A549 treated with dexamethasone at 1 μM for 4 hours (cell line): ENCODE data around the gene ITGBL1. TPM values are rescaled to one million over a fixed set of nuclear protein-coding genes. Genes with fewer than 3 reads are reported as not detected.

Source experiments
- total RNA-seq: library from RNA; stranded (reverse); fragments of 200-300 nt; extraction: Qiagen RNA extraction; gene quantifications from 5 replicates; pipeline ENCODE4 v1.2.3, GENCODE V29; 2022

ITGBL1 gene, protein sequence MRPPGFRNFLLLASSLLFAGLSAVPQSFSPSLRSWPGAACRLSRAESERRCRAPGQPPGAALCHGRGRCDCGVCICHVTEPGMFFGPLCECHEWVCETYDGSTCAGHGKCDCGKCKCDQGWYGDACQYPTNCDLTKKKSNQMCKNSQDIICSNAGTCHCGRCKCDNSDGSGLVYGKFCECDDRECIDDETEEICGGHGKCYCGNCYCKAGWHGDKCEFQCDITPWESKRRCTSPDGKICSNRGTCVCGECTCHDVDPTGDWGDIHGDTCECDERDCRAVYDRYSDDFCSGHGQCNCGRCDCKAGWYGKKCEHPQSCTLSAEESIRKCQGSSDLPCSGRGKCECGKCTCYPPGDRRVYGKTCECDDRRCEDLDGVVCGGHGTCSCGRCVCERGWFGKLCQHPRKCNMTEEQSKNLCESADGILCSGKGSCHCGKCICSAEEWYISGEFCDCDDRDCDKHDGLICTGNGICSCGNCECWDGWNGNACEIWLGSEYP
- total RNA-seq = 1.1 to 2.0 TPM (median 1.7 TPM) in 5 replicates

GRCh38 chr13:101452519-101453485, at the start of gene ITGBL1:
Gene ITGBL1 (plus strand): TSS chr13:101452675. CDS start chr13:101452834, 159 bp downstream.

DNA sequence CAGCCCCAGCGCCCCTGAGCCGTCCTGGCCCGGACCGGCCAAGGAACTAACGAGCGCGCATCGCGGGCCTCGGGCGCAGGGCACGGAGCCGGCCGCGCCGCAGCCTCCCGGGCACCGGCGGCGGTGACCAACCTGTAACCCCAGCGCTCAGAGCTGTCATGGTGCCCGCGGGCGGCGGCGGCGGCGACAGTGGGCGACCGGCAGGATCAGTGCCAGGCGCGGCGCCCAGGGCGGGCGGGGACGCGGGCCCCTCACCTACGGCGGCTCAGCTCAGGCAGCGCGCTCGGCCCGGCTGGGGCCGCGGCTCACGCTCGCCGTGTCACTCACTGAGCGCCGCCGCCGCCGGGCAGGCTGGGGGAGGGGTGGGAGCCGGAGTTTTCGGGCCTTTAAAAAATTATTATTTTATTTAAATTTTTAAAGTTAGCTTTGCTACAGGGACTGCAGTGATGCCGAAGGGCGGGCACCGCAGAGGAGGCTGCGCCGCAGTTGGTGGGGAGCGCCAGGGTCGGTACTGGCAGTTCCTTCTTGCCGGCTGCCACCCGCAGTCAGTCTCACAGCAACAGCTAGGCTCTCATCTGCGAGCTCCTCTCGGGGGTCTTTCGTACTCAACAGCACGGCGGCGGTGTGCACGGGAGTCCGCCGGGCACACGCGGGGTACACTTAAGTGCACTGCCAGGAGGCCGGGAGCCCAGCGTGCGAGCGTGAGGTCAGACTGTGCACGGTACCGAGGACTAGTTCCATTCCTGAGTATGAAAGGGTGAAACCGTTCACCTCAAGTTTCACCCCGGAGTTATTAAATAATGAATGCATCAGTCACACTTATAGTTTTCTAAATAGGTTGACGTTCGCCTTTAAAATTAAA, 36.1 kb upstream of the ITGBL1 start, which contains the start of gene NALCN:
Gene NALCN (minus strand): TSS at position 328 of the 862 bp plus-strand sequence. CDS start 17,382 bp downstream, outside the sequence.

Other genes starting within 250 kb of the ITGBL1 start
- 3.1 to 5.2 TPM (median 5.0 TPM) in 5 replicates for gene NALCN, start 36.2 kb upstream of the ITGBL1 start, total RNA-seq